ENCODE results near the gene FCRLA.

GRCh38 chr1:161728376-161729226 lies 21.6 kb downstream of the FCRLA start:
- no peak for TF ChIP-seq EP300 (IDR thresholded peaks at IDR 0.05)
- no peak for TF ChIP-seq EHMT2 (IDR thresholded peaks at IDR 0.05; ENCODE audit: low read depth)
- no peak for TF ChIP-seq CTCF (IDR thresholded peaks at IDR 0.05)
- no peak for TF ChIP-seq NFE2L2 (conservative IDR thresholded peaks at IDR 0.05; ENCODE audit: low read length)
- no peak for TF ChIP-seq ELK1 (IDR thresholded peaks at IDR 0.05; ENCODE audit: low read depth, low read length)
- TF ChIP-seq MAZ (IDR thresholded peaks at IDR 0.05; ENCODE audit: borderline replicate concordance, low read depth, low read length): no peak

Data from A549 (cell line).